Airway epithelial cell (primary cell): ENCODE measurements around the gene SLC37A4. TPM values are rescaled to one million over a fixed set of nuclear protein-coding genes. Genes with fewer than 3 reads are reported as not detected.

Experiments
- total RNA-seq: library from RNA; depleted of rRNA; stranded (reverse); fragments of >200 nt; gene quantifications from 2 replicates; pipeline ENCODE4 v1.2.3, GENCODE V29; 2015

SLC37A4 gene
- total RNA-seq: 37.6 and 39.3 TPM in 2 replicates

DNA sequence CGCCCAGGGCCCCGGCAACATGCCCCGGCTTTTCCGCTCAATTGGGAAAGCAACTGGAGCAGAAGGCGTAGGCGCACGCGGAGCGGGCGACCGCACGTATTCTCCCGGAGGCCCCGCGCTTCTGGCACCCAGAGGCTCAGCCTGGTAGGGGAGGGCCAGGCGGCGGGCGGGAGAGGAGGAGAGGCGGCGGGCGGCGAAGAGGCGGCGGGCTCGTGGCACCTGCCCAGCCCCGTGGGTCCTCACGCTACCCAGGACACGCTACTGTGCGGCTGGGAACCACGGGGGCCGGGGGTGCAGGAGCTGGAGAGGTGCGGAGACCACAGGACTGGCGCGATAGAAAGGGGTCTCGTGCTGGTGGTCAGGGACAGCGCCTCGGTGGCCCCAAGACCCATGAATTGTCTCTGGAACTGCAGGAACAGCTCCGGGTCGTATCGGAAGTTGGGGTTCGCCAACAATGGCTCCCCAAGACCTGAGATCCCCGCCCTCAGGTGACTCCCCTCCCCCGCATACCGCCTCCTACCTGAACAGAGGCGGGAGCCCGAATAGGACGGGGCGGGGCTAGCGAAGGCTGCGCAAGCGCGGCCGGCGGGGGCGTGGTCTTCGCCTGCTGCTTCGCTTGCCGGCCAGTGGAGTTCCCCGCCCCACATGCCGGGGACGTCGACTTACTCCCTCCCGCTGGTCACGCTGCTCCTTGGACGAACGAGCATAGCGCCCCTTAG lies at the start of gene SLC37A4:
SLC37A4 (minus strand) TSS at position 549 of the 719 bp plus-strand sequence.

DNA sequence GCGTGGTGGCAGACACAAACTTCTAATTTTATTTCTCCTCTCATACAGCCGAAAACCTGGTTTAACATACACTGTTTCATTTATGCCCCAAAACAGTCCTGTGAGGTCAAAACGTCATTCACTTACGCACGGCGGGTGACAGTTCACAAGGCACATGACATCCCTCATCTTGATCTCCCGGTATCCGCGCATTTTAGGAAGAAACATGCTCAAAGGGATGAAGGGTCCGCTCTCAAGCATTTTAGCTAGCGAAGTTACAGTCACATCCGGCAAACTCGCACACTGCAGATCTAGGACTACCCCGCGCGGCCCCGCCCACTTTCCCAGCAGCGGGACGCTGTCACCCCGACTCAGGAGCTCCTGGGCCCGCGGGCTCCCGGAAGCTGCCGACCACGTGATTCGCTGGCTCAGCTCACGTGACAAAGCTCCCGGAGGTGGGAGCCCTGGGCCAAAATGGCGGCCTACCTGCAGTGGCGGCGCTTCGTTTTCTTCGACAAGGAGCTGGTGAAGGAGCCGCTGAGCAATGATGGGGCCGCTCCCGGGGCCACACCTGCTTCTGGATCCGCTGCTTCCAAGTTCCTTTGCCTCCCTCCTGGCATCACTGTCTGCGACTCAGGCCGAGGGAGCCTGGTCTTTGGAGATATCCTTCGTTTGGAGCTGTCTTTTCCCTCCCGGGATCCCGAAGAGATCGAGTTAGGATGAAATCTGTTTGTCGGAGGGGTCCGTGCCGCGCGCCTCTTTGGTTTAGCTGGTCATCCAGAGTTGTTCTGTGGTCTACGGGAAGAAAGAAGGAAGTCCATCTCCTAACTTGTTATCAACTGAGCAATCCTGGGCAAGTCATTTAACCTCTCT lies 36.9 kb upstream of the SLC37A4 start, which contains the start of gene VPS11:
VPS11 (plus strand) TSS at position 448 of the 852 bp plus-strand sequence; CDS start at position 454, 6 bp downstream.

DNA sequence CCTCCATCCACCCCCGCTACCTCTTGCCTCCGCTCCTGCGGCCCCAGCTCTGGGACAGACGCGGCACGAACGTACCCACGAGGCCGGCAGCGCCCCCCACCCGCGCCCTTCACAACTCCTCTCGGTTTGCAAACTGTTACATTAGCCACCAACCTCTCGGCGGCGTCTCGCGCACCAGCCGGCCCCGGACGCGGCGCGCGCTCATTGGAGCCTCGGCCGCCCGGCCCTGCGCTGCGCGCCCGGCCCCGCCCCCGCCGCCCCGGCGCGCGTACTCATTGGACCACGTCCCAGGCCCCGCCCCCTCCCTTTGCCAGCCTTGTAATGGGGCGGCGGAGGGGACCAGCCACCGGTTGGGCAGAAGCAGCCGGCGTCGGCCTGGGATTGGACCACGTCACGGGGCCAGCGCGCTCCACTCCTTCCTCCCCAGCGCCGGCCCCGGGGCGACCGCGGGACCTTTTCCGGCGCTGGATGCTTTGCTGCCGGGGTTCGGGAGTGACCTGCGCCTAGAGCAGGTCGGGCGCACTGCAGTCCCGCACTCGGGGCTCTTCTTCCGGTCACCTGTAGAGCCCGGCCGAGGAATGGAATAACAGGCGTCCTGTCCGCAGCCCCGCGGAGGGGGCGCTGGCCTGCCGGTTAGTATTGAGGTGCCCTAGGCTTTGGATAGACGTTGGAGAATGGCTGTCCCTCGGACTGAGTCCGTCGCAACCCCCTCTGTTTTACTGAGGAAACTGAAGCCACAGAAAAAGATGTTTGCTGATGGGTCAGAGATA lies 26.5 kb upstream of the SLC37A4 start, which contains the start of gene HYOU1:
HYOU1 (minus strand) TSS at position 206 of the 770 bp plus-strand sequence. CDS start 1,045 bp downstream, outside the sequence.

DNA sequence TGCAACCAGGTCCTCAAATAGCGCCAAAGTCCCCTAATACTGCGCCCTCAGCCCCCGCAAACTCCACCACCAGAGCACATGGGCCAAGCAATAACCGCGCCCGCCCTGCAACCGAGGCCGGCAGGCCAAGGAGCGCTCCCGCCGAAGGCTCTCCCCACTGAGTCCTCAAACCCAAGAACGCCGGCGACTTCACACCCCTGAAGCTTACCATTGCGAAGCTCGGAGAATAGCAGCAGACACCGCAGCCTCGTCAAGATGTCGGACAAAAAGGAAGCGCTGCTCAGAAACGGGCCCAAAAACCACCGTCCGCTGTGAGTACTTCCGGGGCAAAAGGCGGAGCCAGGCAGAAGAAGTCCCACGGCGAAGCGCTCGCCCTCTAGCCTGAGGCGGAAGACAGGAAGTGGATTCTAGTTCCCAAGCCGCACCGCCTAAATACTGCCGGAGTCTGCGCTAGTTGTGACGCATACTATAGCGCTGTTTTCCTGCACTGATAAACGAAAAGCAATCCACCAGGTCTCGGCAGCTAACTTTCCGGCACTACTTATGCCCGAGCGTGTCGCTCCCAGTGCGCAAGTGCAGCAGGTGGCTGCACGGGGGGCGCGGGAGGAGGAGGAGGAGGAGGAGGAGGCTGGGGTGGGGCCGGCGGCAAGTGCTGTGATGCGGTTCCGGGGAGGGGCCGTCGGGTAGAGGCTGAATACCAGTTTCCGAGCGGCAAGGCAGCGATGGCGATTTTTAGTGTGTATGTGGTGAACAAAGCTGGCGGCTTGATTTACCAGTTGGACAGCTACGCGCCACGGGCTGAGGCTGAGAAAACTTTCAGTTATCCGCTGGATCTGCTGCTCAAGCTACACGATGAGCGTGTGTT lies 12.4 kb downstream of the SLC37A4 start, which contains the start of the genes RPS25 and TRAPPC4:
RPS25 (minus strand) TSS at position 270 of the 865 bp plus-strand sequence; CDS start at position 211, 59 bp downstream.
TRAPPC4 (plus strand) TSS at position 693 of the 865 bp plus-strand sequence; CDS start at position 723, 30 bp downstream.

DNA sequence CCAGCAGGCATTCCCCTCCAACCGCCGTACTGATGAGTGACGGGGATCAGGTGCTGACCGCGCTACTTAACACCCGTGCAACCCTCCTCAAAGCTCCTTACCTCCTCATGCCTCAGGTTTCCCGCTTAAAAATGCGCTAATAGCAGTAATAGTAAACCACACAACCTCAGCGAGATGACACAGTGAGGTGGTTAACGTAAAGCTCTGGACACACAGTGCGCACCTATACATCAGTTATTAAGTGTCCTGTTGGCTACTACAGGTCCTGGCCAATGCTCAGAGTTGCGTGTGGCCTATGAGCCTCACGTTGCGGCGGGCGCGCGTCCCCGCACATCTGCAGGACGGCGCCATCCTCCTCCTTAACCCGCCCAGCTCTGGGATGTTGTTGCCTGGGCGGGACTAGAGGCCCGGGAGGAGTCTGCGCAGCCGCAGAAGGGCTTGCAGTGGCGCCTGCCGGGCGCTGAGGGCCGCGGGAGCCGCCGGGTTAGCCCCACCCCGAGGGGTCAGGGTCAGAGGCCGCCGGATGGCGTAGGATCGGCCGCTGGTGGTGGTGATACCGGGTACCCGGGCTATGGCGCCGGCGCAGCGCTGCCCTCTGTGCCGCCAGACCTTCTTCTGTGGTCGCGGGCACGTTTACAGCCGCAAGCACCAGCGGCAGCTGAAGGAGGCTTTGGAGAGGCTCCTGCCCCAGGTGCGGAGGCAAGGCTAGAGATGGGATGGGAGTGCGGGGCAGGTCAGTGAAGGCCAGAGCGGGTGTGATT lies 32.9 kb downstream of the SLC37A4 start, which contains the start of gene CENATAC:
CENATAC (plus strand) TSS at position 512 of the 761 bp plus-strand sequence; CDS start at position 572, 60 bp downstream.

Other genes with a start within 250 kb of the SLC37A4 start
- 41.9 and 70.8 TPM in 2 replicates for gene DDX6, start 239.7 kb downstream of the SLC37A4 start, total RNA-seq
- not detected in 2 replicates for gene CXCR5, start 147.0 kb downstream of the SLC37A4 start, total RNA-seq
- gene BCL9L, start 105.0 kb downstream of the SLC37A4 start, total RNA-seq: 31.6 and 51.8 TPM in 2 replicates
- gene UPK2, start 74.6 kb downstream of the SLC37A4 start, total RNA-seq: 0.37 and 0.56 TPM in 2 replicates
- gene FOXR1, start 59.1 kb downstream of the SLC37A4 start, total RNA-seq: not detected in 2 replicates
- 7.0 and 11.4 TPM in 2 replicates for gene CENATAC, start 32.7 kb downstream of the SLC37A4 start, total RNA-seq
- gene RPS25, start 12.5 kb downstream of the SLC37A4 start, total RNA-seq: 2,356 and 2,509 TPM in 2 replicates
- gene TRAPPC4, start 12.1 kb downstream of the SLC37A4 start, total RNA-seq: 102 and 106 TPM in 2 replicates
- gene HYOU1, start 26.3 kb upstream of the SLC37A4 start, total RNA-seq: 98.8 and 112 TPM in 2 replicates
- gene VPS11, start 36.9 kb upstream of the SLC37A4 start, total RNA-seq: 14.8 and 17.8 TPM in 2 replicates
- 10.5 and 27.9 TPM in 2 replicates for gene HMBS, start 54.0 kb upstream of the SLC37A4 start, total RNA-seq
- gene DPAGT1, start 71.0 kb upstream of the SLC37A4 start, total RNA-seq: 28.2 and 33.6 TPM in 2 replicates
- gene C2CD2L, start 76.5 kb upstream of the SLC37A4 start, total RNA-seq: 5.0 and 5.8 TPM in 2 replicates
- gene HINFP, start 90.7 kb upstream of the SLC37A4 start, total RNA-seq: 5.2 and 17.0 TPM in 2 replicates
- gene ABCG4, start 118.2 kb upstream of the SLC37A4 start, total RNA-seq: 0.42 and 0.79 TPM in 2 replicates
- gene NLRX1, start 137.8 kb upstream of the SLC37A4 start, total RNA-seq: 21.8 and 28.5 TPM in 2 replicates
- not detected in 2 replicates for gene NHERF4, start 154.6 kb upstream of the SLC37A4 start, total RNA-seq
- 7.5 and 10.3 TPM in 2 replicates for gene CBL, start 175.5 kb upstream of the SLC37A4 start, total RNA-seq